HEK293T (cell line): ENCODE results near the gene SEMA3D.

Source experiments
- ARNT ChIP-seq: fragments of 450-650 bp; IDR thresholded peaks from 2 replicates; pipeline ENCODE4 v1.6.1; 2017; ENCODE audit warnings: mild to moderate bottlenecking
- FOXA1 ChIP-seq: fragments of 450-650 bp; IDR thresholded peaks from 2 replicates; pipeline ENCODE4 v1.6.1; 2016; ENCODE audit warnings: mild to moderate bottlenecking
- FOXK2 ChIP-seq: fragments of 450-650 bp; IDR thresholded peaks from 2 replicates; pipeline ENCODE4 v1.6.1; 2016; ENCODE audit warnings: mild to moderate bottlenecking
- FOXM1 ChIP-seq: fragments of 450-650 bp; IDR thresholded peaks from 2 replicates; pipeline ENCODE4 v1.6.1; 2017; ENCODE audit warnings: mild to moderate bottlenecking, borderline replicate concordance
- L3MBTL2 ChIP-seq: fragments of 450-650 bp; conservative IDR thresholded peaks from 2 replicates; pipeline ENCODE4 v1.6.1; 2016; ENCODE audit warnings: mild to moderate bottlenecking
- NFRKB ChIP-seq: fragments of 450-650 bp; IDR thresholded peaks from 2 replicates; pipeline ENCODE4 v1.6.1; 2016; ENCODE audit warnings: mild to moderate bottlenecking, moderate library complexity
- TARDBP ChIP-seq: fragments of 450-650 bp; IDR thresholded peaks from 2 replicates; pipeline ENCODE4 v1.6.1; 2016

GRCh38 chr7:85103962-85104361 is 82.9 kb downstream of the SEMA3D start:
- no peak for TF ChIP-seq L3MBTL2
- no peak for TF ChIP-seq FOXK2
- no peak for TF ChIP-seq FOXA1
- no peak for TF ChIP-seq NFRKB
- no peak for TF ChIP-seq TARDBP
- no peak for TF ChIP-seq FOXM1
- TF ChIP-seq ARNT, result no peak
